ENCODE data around the gene FERMT3. TPM values are rescaled to one million over a fixed set of nuclear protein-coding genes. Genes with fewer than 3 reads are reported as not detected.
"Not testable (repeated sequence)": the region's sequence is repeated elsewhere in the genome, so short reads cannot be mapped to it uniquely, and the experiment has no call there.

FERMT3 gene
- total and polyA plus RNA-seq, 2 of the 8 experiments (the other 6 are each of a cell fraction or from before 2014, with no cell fraction given): 1.4 to 3.7 TPM

- H3K4ac ChIP-seq (replicated peaks; ENCODE audit: insufficient read length, low read depth, low read length); H4K5ac ChIP-seq (ENCODE audit: insufficient read length, low read depth, low read length); H2BK5ac ChIP-seq (ENCODE audit: low read depth, low read length); H2AFZ ChIP-seq (ENCODE audit: low read length); H4K8ac ChIP-seq (ENCODE audit: extremely low read depth, insufficient read depth, low read length); H3K27me3 ChIP-seq (replicated peaks in 1 of 4; ENCODE audit: control insufficient read depth in 3 of 4, extremely low read depth in 1 of 4, insufficient read depth in 3 of 4, low read length in 3 of 4); H2BK120ac ChIP-seq (replicated peaks; ENCODE audit: low read depth, low read length); H3K79me1 ChIP-seq (ENCODE audit: low read depth, low read length); H2BK15ac ChIP-seq (ENCODE audit: low read length); H3K79me2 ChIP-seq (ENCODE audit: control insufficient read depth in 1 of 2, insufficient read depth in 2 of 2, low read length in 2 of 2); FAIRE-seq; H2AK5ac ChIP-seq (ENCODE audit: low read depth, low read length); H3K9ac ChIP-seq (replicated peaks in 1 of 4; ENCODE audit: extremely low read depth in 1 of 4, low read depth in 3 of 4, low read length in 3 of 4); H3K9me3 ChIP-seq (ENCODE audit: insufficient read depth in 2 of 2, low read depth in 1 of 2, low read length in 1 of 2); H3K36me3 ChIP-seq (ENCODE audit: control insufficient read depth in 2 of 4, insufficient read depth in 4 of 4, low read length in 3 of 4); H2BK20ac ChIP-seq (ENCODE audit: low read length); H2BK12ac ChIP-seq (ENCODE audit: low read depth, low read length); H4K91ac ChIP-seq (replicated peaks; ENCODE audit: insufficient read length, low read length); H3K14ac ChIP-seq (ENCODE audit: insufficient read length); H3K23ac ChIP-seq (ENCODE audit: insufficient read length); DNase-seq (ENCODE audit: low read depth in 1 of 2, low spot score in 2 of 2); H3K56ac ChIP-seq (replicated peaks; ENCODE audit: insufficient read length, low read depth, low read length); H3K4me3 ChIP-seq (ENCODE audit: extremely low read depth in 1 of 4, insufficient read depth in 2 of 4, low read depth in 3 of 4, low read length in 4 of 4); H3K4me2 ChIP-seq (ENCODE audit: insufficient read depth in 1 of 2, low read depth in 2 of 2, low read length in 2 of 2); H3K18ac ChIP-seq (ENCODE audit: extremely low read depth, low read length); H3K27ac ChIP-seq (ENCODE audit: low read depth, low read length): not testable (repeated sequence)
- ChIA-PET CTCF (ENCODE audit: partially characterized antibody) (interaction anchor here (0.6 to 5.5 kb wide), 8 partner anchors 10 to 487 kb away, joined by 3 to 50 read pairs (median 3); partner anchors contain the start of gene PLCB3), POLR2A (ENCODE audit: partially characterized antibody) (interaction anchor here (1.0 to 4.6 kb wide), 4 partner anchors 9 to 27 kb away, joined by 3 to 33 read pairs (median 4); no protein-coding TSS in a partner anchor)
- 95% methylated on average over 16 of the region's 16 CpGs; no CpG with 5 or more reads in 1 of the 2 experiments for WGBS, 2 experiments (ENCODE audit: extremely low coverage in 1 of 2, insufficient coverage in 1 of 2, insufficient read length in 1 of 2, insufficient replicate concordance in 2 of 2, low coverage in 1 of 2, low lambda C conversion rate in 2 of 2, missing lambda C conversion rate in 1 of 2)
- H3K23me2 ChIP-seq (ENCODE audit: low read depth, low read length): peaks cover 10% of the 10 kb centered on the region; the same call in 1 of the 2 replicates
- H3K4me1 ChIP-seq (replicated peaks in 1 of 4; ENCODE audit: control insufficient read depth in 3 of 4, insufficient read depth in 4 of 4, low read length in 3 of 4): peaks cover 0 to 11% (median 9%) of the 10 kb centered on the region in 4 experiments; a peak in 6 of 7 replicates
- peaks cover 3 to 12% of the 10 kb centered on the region in 2 experiments for H4K20me1 ChIP-seq (replicated peaks in 1 of 2; ENCODE audit: control insufficient read depth in 1 of 2, insufficient read depth in 2 of 2, low read length in 2 of 2)
Observed at GRCh38 chr11:64162769-64163168, 43.8 kb upstream of the FERMT3 start.

Data from H1 (cell line).